ENCODE data around the gene CHRM1.
"Not testable (repeated sequence)": the region's sequence is repeated elsewhere in the genome, so short reads cannot be mapped to it uniquely, and the experiment has no call there.

The CHRM1 gene

DNA sequence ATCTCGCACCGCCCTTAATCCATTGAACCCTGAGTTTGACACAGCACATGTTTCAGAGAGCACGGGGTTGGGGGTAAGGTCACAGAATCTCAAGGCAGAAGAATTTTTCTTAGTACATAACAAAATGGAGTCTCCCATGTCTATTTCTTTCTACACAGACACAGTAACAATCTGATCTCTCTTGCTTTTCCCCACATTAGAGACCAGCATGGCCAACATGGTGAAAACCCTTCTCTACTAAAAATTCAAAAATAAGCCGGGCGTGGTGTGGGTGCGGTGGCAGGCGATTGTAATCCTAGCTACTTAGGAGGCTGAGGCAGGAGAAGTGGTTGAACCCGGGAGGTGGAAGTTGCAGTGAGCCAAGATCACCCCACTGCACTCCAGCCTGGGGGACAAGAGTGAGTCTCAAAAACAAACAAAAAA lies 61.9 kb downstream of the CHRM1 start:
- H3K4me3 Mint-ChIP-seq, H3K27me3 Mint-ChIP-seq, H3K9me3 Mint-ChIP-seq, CTCF ChIA-PET, DNase-seq: not testable (repeated sequence)
- Mint-ChIP-seq H3K4me1 (peaks cover 69% of the 10 kb centered on the region), H3K36me3 (peaks cover 19% of the 10 kb centered on the region), H3K27ac (peak overlapping the region; percentile 71)

Data from activated naive CD4-positive, alpha-beta T cell treated with anti-CD3 and anti-CD28 coated beads, Interleukin-2, amount 10 ng/mL, durations not matched to agents 7 days and 5 days (primary cell).